Ishikawa (cell line): ENCODE results near the gene SLC46A1.

Experiments used
- CEBPB ChIP-seq: IDR thresholded peaks from 2 replicates; pipeline ENCODE4 v1.6.1; 2012
- CREB1 ChIP-seq: IDR thresholded peaks from 2 replicates; pipeline ENCODE4 v1.6.1; 2012; ENCODE audit warnings: low read depth
- EGR1 ChIP-seq: IDR thresholded peaks from 2 replicates; pipeline ENCODE4 v1.6.1; 2012
- EP300 ChIP-seq: IDR thresholded peaks from 2 replicates; pipeline ENCODE4 v1.6.1; 2012; ENCODE audit warnings: borderline replicate concordance
- FOXM1 ChIP-seq: IDR thresholded peaks from 2 replicates; pipeline ENCODE4 v1.6.1; 2012; ENCODE audit warnings: low read depth, borderline replicate concordance
- NFIC ChIP-seq: IDR thresholded peaks from 2 replicates; pipeline ENCODE4 v1.6.1; 2012
- RAD21 ChIP-seq: IDR thresholded peaks from 2 replicates; pipeline ENCODE4 v1.6.1; 2012; ENCODE audit warnings: low read depth
- TAF1 ChIP-seq: IDR thresholded peaks from 2 replicates; pipeline ENCODE4 v1.6.1; 2012; ENCODE audit warnings: low read depth, mild to moderate bottlenecking
- TCF12 ChIP-seq: IDR thresholded peaks from 2 replicates; pipeline ENCODE4 v1.6.1; 2012; ENCODE audit warnings: low read depth
- TEAD4 ChIP-seq: IDR thresholded peaks from 2 replicates; pipeline ENCODE4 v1.6.1; 2012
- YY1 ChIP-seq: IDR thresholded peaks from 2 replicates; pipeline ENCODE4 v1.6.1; 2012; ENCODE audit warnings: low read depth
- ZBTB7A ChIP-seq: IDR thresholded peaks from 2 replicates; pipeline ENCODE4 v1.6.1; 2012; ENCODE audit warnings: low read depth
- TF ChIP-seq, protein P1 (sequence below): IDR thresholded peaks from 2 replicates; pipeline ENCODE4 v1.6.1; 2012; ENCODE audit warnings: low read depth, mild to moderate bottlenecking
- TF ChIP-seq, protein P2 (sequence below): IDR thresholded peaks from 2 replicates; pipeline ENCODE4 v1.6.1; 2012
- TF ChIP-seq, protein P3 (sequence below): IDR thresholded peaks from 2 replicates; pipeline ENCODE4 v1.6.1; 2012

Gene SLC46A1

DNA sequence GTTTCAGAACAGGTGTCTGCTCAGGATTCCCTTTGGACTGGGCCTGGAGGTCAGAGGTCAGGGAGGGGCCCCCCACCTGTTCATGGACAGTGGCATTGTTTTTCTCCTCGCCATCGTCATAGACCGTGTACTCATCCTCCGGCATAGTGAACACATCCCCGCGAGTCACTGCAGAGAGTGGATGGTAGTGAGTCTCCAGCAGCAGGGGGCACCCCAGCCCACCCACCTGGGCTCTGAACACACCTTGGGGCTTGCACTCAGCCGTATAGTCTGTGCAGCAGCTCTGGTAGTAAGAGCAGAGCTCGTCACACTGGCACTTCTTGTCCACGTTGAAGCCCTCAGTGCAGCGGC lies 36.4 kb downstream of the SLC46A1 start:
- TF ChIP-seq TAF1 (no peak), EP300 (no peak), RAD21 (no peak), NFIC (no peak), CREB1 (no peak), EGR1 (no peak), YY1 (no peak), TCF12 (no peak), CEBPB (no peak), TEAD4 (no peak), ZBTB7A (no peak), FOXM1 (no peak)
- TF ChIP-seq, protein P1, sequence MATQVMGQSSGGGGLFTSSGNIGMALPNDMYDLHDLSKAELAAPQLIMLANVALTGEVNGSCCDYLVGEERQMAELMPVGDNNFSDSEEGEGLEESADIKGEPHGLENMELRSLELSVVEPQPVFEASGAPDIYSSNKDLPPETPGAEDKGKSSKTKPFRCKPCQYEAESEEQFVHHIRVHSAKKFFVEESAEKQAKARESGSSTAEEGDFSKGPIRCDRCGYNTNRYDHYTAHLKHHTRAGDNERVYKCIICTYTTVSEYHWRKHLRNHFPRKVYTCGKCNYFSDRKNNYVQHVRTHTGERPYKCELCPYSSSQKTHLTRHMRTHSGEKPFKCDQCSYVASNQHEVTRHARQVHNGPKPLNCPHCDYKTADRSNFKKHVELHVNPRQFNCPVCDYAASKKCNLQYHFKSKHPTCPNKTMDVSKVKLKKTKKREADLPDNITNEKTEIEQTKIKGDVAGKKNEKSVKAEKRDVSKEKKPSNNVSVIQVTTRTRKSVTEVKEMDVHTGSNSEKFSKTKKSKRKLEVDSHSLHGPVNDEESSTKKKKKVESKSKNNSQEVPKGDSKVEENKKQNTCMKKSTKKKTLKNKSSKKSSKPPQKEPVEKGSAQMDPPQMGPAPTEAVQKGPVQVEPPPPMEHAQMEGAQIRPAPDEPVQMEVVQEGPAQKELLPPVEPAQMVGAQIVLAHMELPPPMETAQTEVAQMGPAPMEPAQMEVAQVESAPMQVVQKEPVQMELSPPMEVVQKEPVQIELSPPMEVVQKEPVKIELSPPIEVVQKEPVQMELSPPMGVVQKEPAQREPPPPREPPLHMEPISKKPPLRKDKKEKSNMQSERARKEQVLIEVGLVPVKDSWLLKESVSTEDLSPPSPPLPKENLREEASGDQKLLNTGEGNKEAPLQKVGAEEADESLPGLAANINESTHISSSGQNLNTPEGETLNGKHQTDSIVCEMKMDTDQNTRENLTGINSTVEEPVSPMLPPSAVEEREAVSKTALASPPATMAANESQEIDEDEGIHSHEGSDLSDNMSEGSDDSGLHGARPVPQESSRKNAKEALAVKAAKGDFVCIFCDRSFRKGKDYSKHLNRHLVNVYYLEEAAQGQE: no peak
- TF ChIP-seq, protein P2, sequence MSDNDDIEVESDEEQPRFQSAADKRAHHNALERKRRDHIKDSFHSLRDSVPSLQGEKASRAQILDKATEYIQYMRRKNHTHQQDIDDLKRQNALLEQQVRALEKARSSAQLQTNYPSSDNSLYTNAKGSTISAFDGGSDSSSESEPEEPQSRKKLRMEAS: no peak
- TF ChIP-seq, protein P3, sequence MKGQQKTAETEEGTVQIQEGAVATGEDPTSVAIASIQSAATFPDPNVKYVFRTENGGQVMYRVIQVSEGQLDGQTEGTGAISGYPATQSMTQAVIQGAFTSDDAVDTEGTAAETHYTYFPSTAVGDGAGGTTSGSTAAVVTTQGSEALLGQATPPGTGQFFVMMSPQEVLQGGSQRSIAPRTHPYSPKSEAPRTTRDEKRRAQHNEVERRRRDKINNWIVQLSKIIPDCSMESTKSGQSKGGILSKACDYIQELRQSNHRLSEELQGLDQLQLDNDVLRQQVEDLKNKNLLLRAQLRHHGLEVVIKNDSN: no peak

DNA sequence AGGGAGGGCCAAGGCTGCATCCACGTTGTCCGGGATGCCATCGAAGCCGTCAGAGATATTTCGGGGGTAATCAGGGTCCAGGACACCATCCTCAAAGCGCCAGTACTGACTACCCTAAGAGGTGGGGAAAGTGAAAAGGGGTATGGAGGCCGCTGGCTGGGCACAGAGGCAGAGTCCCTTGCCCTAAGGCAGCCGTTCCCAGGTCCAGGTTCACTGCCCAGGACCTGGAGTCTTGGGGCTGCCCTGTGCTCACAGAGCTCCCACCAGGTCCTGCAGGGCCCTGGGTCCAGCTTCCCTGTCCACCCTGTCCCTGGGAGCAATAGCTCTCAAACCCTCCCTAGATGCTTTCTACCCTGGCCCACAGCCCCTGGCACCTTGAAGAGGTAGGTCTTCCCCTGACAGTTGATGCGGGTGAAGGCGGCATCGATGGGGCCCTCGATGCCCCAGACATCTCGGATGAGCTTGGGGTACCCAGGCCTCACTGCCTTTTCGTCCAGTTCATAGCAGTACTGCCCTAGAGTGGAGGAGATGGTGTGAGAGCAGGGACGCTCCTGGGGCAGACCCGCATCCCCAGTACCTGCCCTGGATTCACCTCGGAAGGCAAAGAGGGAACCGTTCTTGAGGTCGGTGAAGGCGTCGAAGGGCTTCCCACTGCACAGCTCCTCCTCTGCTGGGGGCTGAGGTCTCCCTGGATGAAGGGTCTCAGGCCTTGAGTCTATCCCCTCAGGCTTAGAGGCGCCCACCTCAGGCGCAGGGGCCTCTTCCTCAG lies 36.9 kb downstream of the SLC46A1 start:
- TF ChIP-seq, protein P2: no peak
- no peak for TF ChIP-seq TCF12
- TF ChIP-seq, protein P3: no peak
- no peak for TF ChIP-seq CREB1
- no peak for TF ChIP-seq FOXM1
- no peak for TF ChIP-seq RAD21
- TF ChIP-seq NFIC: no peak
- no peak for TF ChIP-seq CEBPB
- no peak for TF ChIP-seq YY1
- no peak for TF ChIP-seq EP300
- no peak for TF ChIP-seq EGR1
- TF ChIP-seq TEAD4: no peak
- no peak for TF ChIP-seq ZBTB7A
- no peak for TF ChIP-seq TAF1
- TF ChIP-seq, protein P1: no peak

DNA sequence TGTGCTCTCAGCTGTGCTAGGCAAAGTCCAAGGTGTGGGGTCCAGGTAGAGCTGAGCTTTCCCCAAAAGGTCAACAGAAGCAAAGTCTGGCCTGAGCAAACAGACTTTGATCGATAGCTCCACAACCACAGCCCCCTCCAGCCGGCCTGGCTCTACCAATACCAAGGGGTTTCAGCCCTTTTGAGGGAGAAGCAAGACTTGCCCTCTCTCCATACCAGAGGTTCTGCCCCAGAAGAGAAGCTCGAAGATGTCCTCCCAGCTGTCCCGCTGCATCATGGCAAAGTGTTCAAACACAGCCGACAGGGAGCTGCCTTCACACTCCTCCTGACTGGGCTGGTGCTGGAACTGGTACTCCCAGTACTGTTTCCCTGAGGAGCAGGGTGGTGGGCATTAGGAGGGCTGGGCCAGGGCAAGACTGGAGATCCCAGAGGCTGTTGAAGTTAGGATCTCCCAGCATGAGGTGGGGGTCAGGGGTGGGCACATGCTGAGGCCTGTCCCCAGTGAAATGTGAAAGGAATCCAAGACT lies 37.6 kb downstream of the SLC46A1 start:
- no peak for TF ChIP-seq EP300
- no peak for TF ChIP-seq FOXM1
- TF ChIP-seq, protein P1: no peak
- TF ChIP-seq YY1: no peak
- TF ChIP-seq TEAD4: no peak
- TF ChIP-seq TCF12: no peak
- TF ChIP-seq, protein P2: no peak
- TF ChIP-seq CREB1: no peak
- TF ChIP-seq NFIC: no peak
- TF ChIP-seq TAF1: no peak
- no peak for TF ChIP-seq EGR1
- TF ChIP-seq RAD21: no peak
- TF ChIP-seq, protein P3: no peak
- no peak for TF ChIP-seq ZBTB7A
